SK-N-MC (cell line): ENCODE results near the gene NPAS1.

Experiments used
- EZH2 ChIP-seq: fragments of 200-600 bp; sonication (generic); IDR thresholded peaks from one replicate; pipeline ENCODE4 v1.6.1; 2017; ENCODE audit warnings: antibody characterized with exemption
- POLR2AphosphoS5 ChIP-seq: IDR thresholded peaks from 2 replicates; pipeline ENCODE4 v1.6.1; 2012; ENCODE audit warnings: mild to moderate bottlenecking, low read depth, low read length, borderline replicate concordance

DNA sequence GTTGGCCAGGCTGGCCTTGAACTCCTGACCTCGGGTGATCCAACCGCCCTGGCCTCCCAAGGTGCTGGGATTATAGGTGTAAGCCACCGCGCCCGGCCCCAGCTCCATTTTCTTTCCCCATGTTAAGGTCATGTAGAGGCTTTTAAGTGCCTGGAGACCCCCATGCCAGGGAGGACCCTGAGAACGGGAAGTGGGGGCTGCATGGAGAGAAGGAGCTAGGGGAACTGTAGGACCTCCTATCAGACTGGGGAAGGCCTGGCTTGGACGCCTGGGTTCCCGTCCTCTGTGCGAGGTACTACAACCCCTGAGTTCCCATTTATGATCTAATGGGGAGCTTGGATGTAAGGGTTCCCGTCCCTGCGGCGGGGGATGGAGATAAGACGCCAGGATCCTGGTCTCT lies 714 bp upstream of the NPAS1 start:
- TF ChIP-seq POLR2AphosphoS5 (no peak), EZH2 (no peak)
